GM12878 (cell line): ENCODE data around the gene SFMBT1. TPM values are rescaled to one million over a fixed set of nuclear protein-coding genes. Genes with fewer than 3 reads are reported as not detected.

Source experiments
- ATAC-seq: fragments of 200-7000 bp; cut with Tn5 transposase; 3 replicates; pipeline ENCODE4 v1.9.1; 2020; ENCODE audit warnings: mild to moderate bottlenecking, moderate library complexity
- BruUV-seq: library from RNA; stranded (reverse); fragments of 400-500 nt; replicated peaks from 2 replicates; lab custom pipeline; 2021; lab: Mats Ljungman, UMichigan
- CTCF ChIA-PET: fragments of 300-600 bp; sonication (Branson Sonifier 250); formaldehyde crosslinking; extraction: SDS; loops from one replicate; lab custom pipeline; 2021; ENCODE audit warnings: inconsistent platforms; lab: Yijun Ruan, JAX
- POLR2A ChIA-PET: fragments of 350-600 bp; formaldehyde crosslinking; extraction: SDS; loops from one replicate; lab custom pipeline; 2021; ENCODE audit warnings: inconsistent platforms; lab: Charles Lee
- RAD21 ChIA-PET: fragments of 300-600 bp; sonication (Branson Sonifier 250); formaldehyde crosslinking; loops from one replicate; lab custom pipeline; 2023; ENCODE audit warnings: antibody characterized with exemption; ENCODE audit not compliant: unreplicated experiment; lab: Charles Lee
- SMC1A ChIA-PET: fragments of 300-600 bp; sonication (Branson Sonifier 250); formaldehyde crosslinking; loops from one replicate; lab custom pipeline; 2023; ENCODE audit not compliant: unreplicated experiment, uncharacterized antibody; lab: Charles Lee
- DNase-seq: peaks from one replicate; pipeline ENCODE4 v3.0.0-alpha.2; 2011; ENCODE audit warnings: low read depth, low spot score
- FAIRE-seq: peaks from 3 replicates; lab custom pipeline; 2011; peaks lifted over from hg19 to GRCh38; lab: Jason Lieb, UNC
- H2AFZ ChIP-seq: 2 replicates; pipeline ENCODE4 v1.6.0; 2011; ENCODE audit warnings: low read depth, low read length, control low read depth; ENCODE audit not compliant: control insufficient read depth
- H3K27ac ChIP-seq: 2 replicates; pipeline ENCODE4 v1.5.1; 2011; ENCODE audit warnings: control low read depth; ENCODE audit not compliant: control insufficient read depth, insufficient read depth
- H3K27me3 ChIP-seq, 2 experiments: replicated peaks in 1 of 2; 2 replicates each; pipeline versions ENCODE4 v1.6.0 to v1.6.1; 2011; ENCODE audit warnings: low read length in 1 of 2; ENCODE audit not compliant: control insufficient read depth in 2 of 2, insufficient read depth in 2 of 2
- H3K36me3 ChIP-seq, 2 experiments: 2 replicates each; pipeline ENCODE4 v1.5.1; 2011; ENCODE audit warnings: low read length in 1 of 2; ENCODE audit not compliant: control insufficient read depth in 2 of 2, insufficient read depth in 2 of 2
- H3K4me1 ChIP-seq: 2 replicates; pipeline ENCODE4 v1.6.1; 2011; ENCODE audit warnings: mild to moderate bottlenecking, low read length, moderate library complexity, mixed read lengths; ENCODE audit not compliant: control insufficient read depth, insufficient read depth
- H3K4me2 ChIP-seq: 2 replicates; pipeline ENCODE4 v1.6.0; 2011; ENCODE audit warnings: control low read depth; ENCODE audit not compliant: control insufficient read depth, insufficient read depth
- H3K4me3 ChIP-seq: fragments of 200-600 bp; sonication (generic); 2 replicates; pipeline ENCODE4 v1.5.1; 2016
- H3K79me2 ChIP-seq: 2 replicates; pipeline ENCODE4 v1.6.0; 2011; ENCODE audit warnings: low read length; ENCODE audit not compliant: control insufficient read depth, insufficient read depth
- H3K9ac ChIP-seq: 2 replicates; pipeline ENCODE4 v1.8.0; 2011; ENCODE audit warnings: low read length, control low read depth, mixed read lengths; ENCODE audit not compliant: control insufficient read depth, insufficient read depth
- H3K9me3 ChIP-seq: replicated peaks from 3 replicates; pipeline ENCODE4 v1.5.1; 2011; ENCODE audit warnings: mild to moderate bottlenecking, low read length; ENCODE audit not compliant: control insufficient read depth, insufficient read depth
- H4K20me1 ChIP-seq: 2 replicates; pipeline ENCODE4 v1.6.0; 2011; ENCODE audit not compliant: control insufficient read depth, insufficient read depth
- BHLHE40 ChIP-seq, 2 experiments: fragments of 450-650 bp in 1 of 2; IDR thresholded peaks; 2 replicates each; pipeline ENCODE4 v1.6.1; 2011 to 2017; ENCODE audit warnings: low read depth in 2 of 2, borderline replicate concordance in 1 of 2, improper control_type of control experiment in 1 of 2, low read length in 1 of 2, mild to moderate bottlenecking in 1 of 2
- E2F4 ChIP-seq: IDR thresholded peaks from 2 replicates; pipeline ENCODE4 v1.6.1; 2012; ENCODE audit warnings: low read depth, low read length, improper control_type of control experiment
- EGR1 ChIP-seq, 2 experiments: IDR thresholded peaks; 1 replicate in 1 of 2; 2 replicates in 1 of 2; pipeline ENCODE4 v1.6.1; 2011 to 2012; ENCODE audit warnings: low read depth in 2 of 2, low read length in 2 of 2, borderline replicate concordance in 1 of 2, mild to moderate bottlenecking in 1 of 2, moderate library complexity in 1 of 2
- ESRRA ChIP-seq: IDR thresholded peaks from 2 replicates; pipeline ENCODE4 v1.6.1; 2012; ENCODE audit warnings: mild to moderate bottlenecking, low read length, improper control_type of control experiment
- HDAC6 ChIP-seq: fragments of 200-600 bp; sonication (generic); IDR thresholded peaks from one replicate; pipeline ENCODE4 v1.8.0; 2017; ENCODE audit warnings: antibody characterized with exemption; ENCODE audit not compliant: unreplicated experiment
- MEF2B ChIP-seq: fragments of 450-650 bp; IDR thresholded peaks from 2 replicates; pipeline ENCODE4 v1.6.1; 2018; ENCODE audit warnings: mild to moderate bottlenecking, moderate library complexity; ENCODE audit not compliant: partially characterized antibody, poor library complexity, severe bottlenecking
- MLLT1 ChIP-seq: fragments of 450-650 bp; IDR thresholded peaks from 2 replicates; pipeline ENCODE4 v1.6.1; 2016; ENCODE audit warnings: mild to moderate bottlenecking
- POLR2A ChIP-seq: IDR thresholded peaks from 2 replicates; pipeline ENCODE4 v1.6.1; 2011; ENCODE audit warnings: low read depth, mild to moderate bottlenecking, low read length
- POLR2AphosphoS5 ChIP-seq: IDR thresholded peaks from 2 replicates; pipeline ENCODE4 v1.6.1; 2011; ENCODE audit warnings: mild to moderate bottlenecking, low read length, inconsistent platforms
- RAD51 ChIP-seq: fragments of 450-650 bp; IDR thresholded peaks from 2 replicates; pipeline ENCODE4 v1.6.1; 2016; ENCODE audit warnings: moderate library complexity, mild to moderate bottlenecking, inconsistent platforms
- RFX5 ChIP-seq: IDR thresholded peaks from 2 replicates; pipeline ENCODE4 v1.6.1; 2011; ENCODE audit warnings: low read depth, low read length, improper control_type of control experiment
- SMARCA5 ChIP-seq: fragments of 450-650 bp; IDR thresholded peaks from 2 replicates; pipeline ENCODE4 v1.6.1; 2017; ENCODE audit warnings: mild to moderate bottlenecking
- SP1 ChIP-seq: IDR thresholded peaks from one replicate; pipeline ENCODE4 v1.6.1; 2011; ENCODE audit warnings: low read depth, low read length
- TBL1XR1 ChIP-seq: IDR thresholded peaks from 2 replicates; pipeline ENCODE4 v1.6.1; 2012; ENCODE audit warnings: low read depth, low read length, improper control_type of control experiment
- TCF7 ChIP-seq: IDR thresholded peaks from 2 replicates; pipeline ENCODE4 v1.6.1; 2014; ENCODE audit warnings: antibody characterized with exemption, borderline replicate concordance
- WGBS: methylation state at CpG from one replicate; pipeline ENCODE4 v1.1.6; 2016; ENCODE audit warnings: low lambda C conversion rate; ENCODE audit not compliant: insufficient replicate concordance, insufficient coverage; ENCODE audit errors: missing lambda C conversion rate; 5-methylcytosine and 5-hydroxymethylcytosine counted together
- in situ Hi-C: fragments of 300-500 bp; cut with MboI; formaldehyde crosslinking; loops from 9 replicates; pipeline ENCODE4 v1.14.3; 2018; ENCODE audit warnings: mixed read lengths
- intact Hi-C: fragments of 100-400 bp; cut with micrococcal nuclease; formaldehyde crosslinking; loops from one replicate; pipeline ENCODE4 v1.14.2; 2022; ENCODE audit not compliant: unreplicated experiment
- polyA plus RNA-seq, 11 experiments: library from polyadenylated mRNA; depleted of rRNA in 4 of 11; unstranded in 6 of 11; stranded (reverse) in 5 of 11; fragments of >200 nt; fragmentation: Nextera tagmentation in 4 of 11; fragmentation: Illumina TruSeq in 1 of 11; extraction: Ambion mirVana in 4 of 11; extraction: Trizol in 1 of 11; gene quantifications; 1 replicate in 1 of 11; 2 replicates in 10 of 11; pipeline versions ENCODE4 v1.2.1 to v1.2.3, GENCODE V29; 2011 to 2016; ENCODE audit warnings: inconsistent platforms in 2 of 11, missing spikeins in 2 of 11, low read depth in 1 of 11
- total RNA-seq, 4 experiments: library from RNA; depleted of rRNA in 3 of 4; stranded (reverse); fragments of >200 nt in 3 of 4; fragmentation: Illumina TruSeq in 1 of 4; extraction: Trizol in 1 of 4; gene quantifications; 2 replicates each; pipeline versions ENCODE4 v1.2.1 to v1.2.3, GENCODE V29; 2013 to 2021

The SFMBT1 gene
- total and polyA plus RNA-seq, 10 of the 15 experiments (the other 5 are each of a cell fraction or from before 2014, with no cell fraction given): 3.2 to 19.5 (median 11.4) TPM

- Histone ChIP-seq H3K9ac (no peak overlapping the region), H3K36me3 (no peaks in the 10 kb centered on the region), H3K27me3 (no peaks in the 10 kb centered on the region), H3K4me3 (no peak overlapping the region), H4K20me1 (no peaks in the 10 kb centered on the region), H3K27ac (no peak overlapping the region), H3K79me2 (peaks cover 2% of the 10 kb centered on the region; the same call in 1 of the 2 replicates), H3K4me1 (peaks cover 7% of the 10 kb centered on the region; the same call in 1 of the 2 replicates), H2AFZ (no peak overlapping the region), H3K9me3 (no peaks in the 10 kb centered on the region; the same call in 2 of the 3 replicates), H3K4me2 (no peak overlapping the region)
- DNase-seq: no peak
- BruUV-seq: no TSS peak
- WGBS: 92% methylated on average over 9 of the region's 9 CpGs
- RAD21 ChIA-PET: no interaction called here
- CTCF ChIA-PET: no interaction called here
- TF ChIP-seq TCF7 (no peak), POLR2A (no peak), SP1 (no peak), POLR2AphosphoS5 (no peak), ESRRA (no peak)
- no peak for FAIRE-seq
- POLR2A ChIA-PET: no interaction called here
- SMC1A ChIA-PET: no interaction called here
- ATAC-seq: no peak
- intact Hi-C loops: no loop called here
- in situ Hi-C loops: no loop called here
Observed at GRCh38 chr3:52871761-52872160, 174.1 kb downstream of the SFMBT1 start.

- Histone ChIP-seq H3K9me3 (no peaks in the 10 kb centered on the region; the same call in 2 of the 3 replicates), H4K20me1 (no peaks in the 10 kb centered on the region), H3K4me1 (peaks cover 7% of the 10 kb centered on the region; the same call in 1 of the 2 replicates), H2AFZ (no peak overlapping the region), H3K27me3 (no peaks in the 10 kb centered on the region), H3K4me2 (no peak overlapping the region), H3K9ac (no peak overlapping the region), H3K27ac (no peak overlapping the region), H3K4me3 (no peak overlapping the region), H3K36me3 (no peaks in the 10 kb centered on the region; a peak in 2 of 4 replicates), H3K79me2 (peaks cover 2% of the 10 kb centered on the region; the same call in 1 of the 2 replicates)
- in situ Hi-C loops (no loop called here), intact Hi-C loops (no loop called here)
- no TSS peak for BruUV-seq
- SMC1A ChIA-PET: no interaction called here
- CTCF ChIA-PET: no interaction called here
- RAD21 ChIA-PET: no interaction called here
- DNase-seq (no peak), ATAC-seq (no peak), FAIRE-seq (no peak)
- 98% methylated on average over 10 of the region's 10 CpGs for WGBS
- POLR2A ChIA-PET: no interaction called here
- TF ChIP-seq EGR1 (IDR thresholded peaks at IDR 0.05; ENCODE audit: borderline replicate concordance in 1 of 2, low read depth in 2 of 2, low read length in 2 of 2) (no peak), E2F4 (no peak), MEF2B (no peak), HDAC6 (no peak), RFX5 (no peak), RAD51 (no peak), MLLT1 (no peak), SMARCA5 (no peak), TBL1XR1 (no peak), BHLHE40 (IDR thresholded peaks at IDR 0.05; ENCODE audit: borderline replicate concordance in 1 of 2, low read depth in 2 of 2, low read length in 1 of 2) (no peak)
Observed at GRCh38 chr3:52870471-52870870, 175.4 kb downstream of the SFMBT1 start.
